Lower leg skin (tissue), 3 donors: Measurements from ENCODE around the gene BCAS4.

Experiments
- POLR2A ChIP-seq, 2 donors: fragments of 450-650 bp; IDR thresholded peaks; one replicate each; pipeline ENCODE4 v1.6.1; 2016 to 2017; ENCODE audit warnings: antibody characterized with exemption in 2 of 2, mild to moderate bottlenecking in 1 of 2, moderate library complexity in 1 of 2
- TF ChIP-seq, protein P1 (sequence below), 3 donors: fragments of 450-650 bp; IDR thresholded peaks; one replicate each; pipeline ENCODE4 v1.5.1; 2016; ENCODE audit warnings: antibody characterized with exemption in 3 of 3, mild to moderate bottlenecking in 3 of 3, moderate library complexity in 2 of 3

DNA sequence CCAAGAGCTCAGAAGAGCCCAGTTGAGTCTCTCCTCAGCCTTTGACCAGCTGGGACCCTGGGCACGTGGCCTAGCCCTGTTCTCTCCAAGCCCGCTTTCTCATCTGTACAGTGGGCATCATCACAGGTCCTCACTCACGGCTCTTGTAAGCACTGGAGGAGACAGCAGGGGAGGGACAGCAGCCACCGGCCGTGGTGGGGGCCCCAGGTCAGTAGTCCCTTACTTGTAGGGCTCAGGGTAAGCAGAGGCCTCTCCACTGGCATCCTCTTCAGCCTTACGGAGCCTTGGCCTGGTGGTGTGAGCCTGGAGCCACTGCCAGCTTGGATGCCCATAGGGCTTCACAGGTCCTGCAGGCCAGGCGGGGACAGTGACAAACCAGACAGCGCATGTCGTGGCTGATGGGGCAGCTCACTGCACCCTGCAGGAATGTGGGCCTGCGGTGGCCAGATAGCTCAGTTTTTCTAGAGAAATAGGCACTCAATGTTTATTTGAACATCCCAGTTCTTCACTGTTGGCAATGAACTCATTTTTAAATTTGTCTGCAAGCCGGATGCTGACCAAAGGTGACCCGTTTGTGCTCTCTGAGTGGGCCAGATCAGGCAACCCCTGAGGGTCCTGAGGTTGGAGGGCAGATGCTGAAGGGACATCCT lies 71.3 kb downstream of the BCAS4 start:
- TF ChIP-seq, protein P1, sequence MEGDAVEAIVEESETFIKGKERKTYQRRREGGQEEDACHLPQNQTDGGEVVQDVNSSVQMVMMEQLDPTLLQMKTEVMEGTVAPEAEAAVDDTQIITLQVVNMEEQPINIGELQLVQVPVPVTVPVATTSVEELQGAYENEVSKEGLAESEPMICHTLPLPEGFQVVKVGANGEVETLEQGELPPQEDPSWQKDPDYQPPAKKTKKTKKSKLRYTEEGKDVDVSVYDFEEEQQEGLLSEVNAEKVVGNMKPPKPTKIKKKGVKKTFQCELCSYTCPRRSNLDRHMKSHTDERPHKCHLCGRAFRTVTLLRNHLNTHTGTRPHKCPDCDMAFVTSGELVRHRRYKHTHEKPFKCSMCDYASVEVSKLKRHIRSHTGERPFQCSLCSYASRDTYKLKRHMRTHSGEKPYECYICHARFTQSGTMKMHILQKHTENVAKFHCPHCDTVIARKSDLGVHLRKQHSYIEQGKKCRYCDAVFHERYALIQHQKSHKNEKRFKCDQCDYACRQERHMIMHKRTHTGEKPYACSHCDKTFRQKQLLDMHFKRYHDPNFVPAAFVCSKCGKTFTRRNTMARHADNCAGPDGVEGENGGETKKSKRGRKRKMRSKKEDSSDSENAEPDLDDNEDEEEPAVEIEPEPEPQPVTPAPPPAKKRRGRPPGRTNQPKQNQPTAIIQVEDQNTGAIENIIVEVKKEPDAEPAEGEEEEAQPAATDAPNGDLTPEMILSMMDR (IDR thresholded peaks at IDR 0.05) = no peak
- no peak for TF ChIP-seq POLR2A (IDR thresholded peaks at IDR 0.05)
